ENCODE measurements around the gene SCN5A.
"Not testable (repeated sequence)": the region's sequence is repeated elsewhere in the genome, so short reads cannot be mapped to it uniquely, and the experiment has no call there.

SCN5A gene

DNA sequence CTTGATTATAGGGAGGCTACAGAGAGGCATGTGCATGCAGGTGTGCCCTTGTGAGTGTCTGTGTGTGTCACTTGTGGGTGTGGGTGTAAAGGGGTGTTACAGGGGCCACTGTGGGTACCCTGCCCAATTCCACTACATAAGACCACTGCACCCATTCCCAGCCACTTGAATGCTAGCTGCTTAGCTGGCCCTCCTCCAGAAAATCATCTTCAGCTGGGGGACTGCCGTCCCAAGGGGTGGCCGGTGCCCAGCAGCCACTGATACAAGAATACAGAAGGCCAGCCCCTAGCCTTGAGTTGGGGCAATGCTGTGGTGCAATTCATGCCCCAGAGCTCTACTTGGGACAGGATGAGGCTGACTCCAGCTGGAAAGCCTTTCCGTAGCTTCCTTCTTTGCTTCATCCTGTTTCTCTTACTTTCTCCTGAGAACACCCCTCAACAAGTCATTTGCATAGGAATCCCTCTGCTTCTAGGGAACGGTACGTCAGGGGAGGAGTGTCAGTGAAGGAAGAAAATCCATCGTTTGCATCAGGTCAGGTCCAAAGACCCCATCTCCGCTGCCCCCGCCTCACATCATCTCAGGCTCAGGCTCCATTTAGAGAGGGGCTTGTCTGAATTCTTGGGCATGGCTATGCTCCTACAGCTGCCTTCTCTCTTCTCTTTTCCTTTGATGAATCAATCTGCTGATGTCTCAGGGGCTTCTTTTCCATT is 72.0 kb downstream of the SCN5A start:
- no peak for DNase-seq

GRCh38 chr3:38576526-38577370 is 72.7 kb downstream of the SCN5A start:
- DNase-seq = no peak

DNA sequence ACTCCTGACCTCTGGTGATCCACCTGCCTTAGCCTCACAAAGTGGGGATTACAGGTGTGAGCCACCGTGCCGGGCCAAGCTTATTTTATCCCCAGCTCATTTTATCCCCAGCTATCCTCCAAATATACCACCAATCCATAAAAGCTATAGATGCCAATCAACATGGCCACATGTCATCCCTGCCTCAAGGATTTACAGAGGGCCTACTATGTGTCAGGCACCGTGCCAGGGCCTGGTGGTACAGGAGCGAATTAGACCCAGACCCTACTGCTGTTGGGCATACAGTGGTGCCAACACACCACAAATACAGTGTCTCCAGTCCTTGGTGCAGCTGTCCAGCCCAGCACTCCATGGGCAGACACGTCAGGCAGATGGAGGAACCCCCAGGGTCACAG is 73.4 kb downstream of the SCN5A start:
- DNase-seq = no peak

DNA sequence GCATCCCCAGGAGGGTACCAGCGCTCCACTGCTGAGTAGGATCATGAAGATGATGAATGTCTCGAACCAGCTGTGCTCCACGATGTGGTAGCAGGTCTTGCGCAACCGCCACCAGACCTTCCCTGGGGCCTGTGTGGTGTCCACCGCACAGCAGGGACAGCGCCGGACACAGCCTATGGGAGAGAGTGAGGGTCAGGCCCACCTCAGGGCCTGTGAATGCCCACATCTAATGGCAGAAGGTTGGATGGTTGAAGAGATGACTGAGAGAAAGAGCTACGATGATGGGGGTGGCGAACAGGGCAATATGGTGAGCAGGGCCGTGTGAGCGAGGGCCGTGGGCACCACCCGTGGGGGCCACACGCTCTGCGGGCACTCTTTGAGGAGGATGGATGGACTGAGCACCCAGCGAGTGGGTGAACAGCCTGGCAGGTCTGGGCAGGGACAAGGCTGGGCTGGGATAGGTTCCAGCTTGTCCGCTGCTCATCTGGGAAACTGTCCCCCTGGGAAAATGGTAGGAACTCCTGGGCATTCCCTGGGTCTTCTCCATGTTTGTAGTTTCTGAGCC is 74.1 kb downstream of the SCN5A start:
- DNase-seq = no peak

DNA sequence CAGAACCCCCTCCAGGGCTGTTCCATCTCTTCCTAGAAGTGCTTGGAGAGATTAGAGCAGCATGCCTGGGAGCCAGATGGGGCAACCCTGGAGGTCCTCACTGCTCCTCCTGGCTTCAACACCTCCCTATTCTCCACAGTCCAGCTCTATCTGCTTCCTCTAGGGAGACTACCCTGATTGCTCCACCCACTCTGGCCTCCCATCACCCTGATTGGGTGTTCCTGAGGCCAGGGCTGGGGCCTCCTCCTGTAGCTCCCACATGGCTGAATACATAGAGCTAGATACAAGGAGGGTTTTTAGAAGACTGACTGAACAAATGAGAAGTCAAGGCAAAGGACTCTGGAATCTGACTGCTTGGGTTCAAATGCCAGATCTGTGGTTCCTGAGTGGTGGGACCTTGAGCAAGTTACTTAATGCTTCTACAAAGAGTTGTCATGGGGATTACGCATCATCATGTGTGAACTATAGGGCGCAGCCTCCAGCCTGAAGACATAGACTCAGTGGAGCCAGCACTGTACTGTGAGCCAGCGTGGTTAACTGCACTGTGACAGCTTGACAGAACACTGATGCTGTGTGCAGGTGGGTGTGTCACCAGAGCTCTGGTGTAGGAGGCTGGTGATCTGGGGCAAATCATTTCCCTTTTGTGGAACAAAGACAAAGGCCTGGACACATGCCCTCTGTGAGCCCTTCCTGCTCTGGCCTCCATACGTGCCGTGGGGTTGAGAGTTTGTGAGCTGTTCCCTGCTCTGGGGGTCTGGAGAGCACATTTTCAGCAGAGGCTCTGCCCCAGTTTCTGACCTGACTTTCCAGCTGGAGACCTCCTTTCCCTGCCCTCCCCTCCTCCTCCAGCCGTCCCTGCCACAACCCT is 74.8 kb downstream of the SCN5A start:
- DNase-seq = no peak

GRCh38 chr3:38573556-38573955 is 75.9 kb downstream of the SCN5A start:
- DNase-seq = no peak

GRCh38 chr3:38573111-38573510 is 76.4 kb downstream of the SCN5A start:
- no peak for DNase-seq

GRCh38 chr3:38567498-38567897 is 82.0 kb downstream of the SCN5A start:
- no peak for DNase-seq

DNA sequence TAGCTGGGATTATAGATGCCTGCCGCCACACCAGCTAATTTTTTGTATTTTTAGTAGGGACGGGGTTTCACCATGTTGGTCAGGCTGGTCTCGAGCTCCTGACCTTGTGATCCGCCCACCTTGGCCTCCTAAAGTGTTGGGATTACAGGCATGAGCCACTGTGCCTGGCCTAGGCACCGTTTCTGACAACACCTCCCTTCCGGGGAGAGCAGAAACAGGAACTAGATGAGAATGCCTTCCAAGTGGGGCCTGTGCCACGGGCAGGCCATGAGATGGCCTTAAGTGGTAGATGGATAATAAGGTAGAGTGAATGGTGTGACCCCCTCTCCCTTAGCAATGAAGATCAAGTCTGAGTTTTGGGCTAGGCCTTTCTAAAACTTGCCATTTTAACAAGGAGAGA is 82.7 kb downstream of the SCN5A start:
- not testable (repeated sequence) for DNase-seq

GRCh38 chr3:38566215-38566528 is 83.3 kb downstream of the SCN5A start:
- DNase-seq = no peak

GRCh38 chr3:38565339-38566214 is 83.9 kb downstream of the SCN5A start:
- DNase-seq = no peak

- no peak for DNase-seq
These were observed 84.7 kb downstream of the SCN5A start for GRCh38 chr3:38564631-38565338.

DNA sequence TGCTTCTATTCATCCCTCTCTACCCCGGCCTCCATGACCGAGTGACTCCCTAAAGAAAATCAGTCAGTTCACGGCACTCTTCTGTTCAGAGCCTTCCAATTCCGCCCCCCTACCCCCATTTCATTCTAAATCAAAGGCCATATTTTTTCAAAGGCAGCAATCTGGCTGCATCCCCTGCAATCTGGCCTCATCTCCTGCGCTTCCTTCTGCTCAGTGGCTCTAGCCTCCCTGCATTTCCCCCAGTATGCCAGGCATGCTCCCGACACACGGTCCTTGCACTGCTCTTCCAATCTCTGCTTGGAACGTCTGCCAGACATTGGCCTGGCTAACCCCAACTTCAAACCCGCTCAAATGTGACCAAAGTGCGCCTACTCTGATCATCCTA is 85.6 kb downstream of the SCN5A start:
- DNase-seq = no peak

GRCh38 chr3:38563070-38563885 is 86.2 kb downstream of the SCN5A start:
- DNase-seq = no peak

GRCh38 chr3:38562467-38562925 is 87.0 kb downstream of the SCN5A start:
- no peak for DNase-seq

- no peak for DNase-seq
These were observed 87.6 kb downstream of the SCN5A start for GRCh38 chr3:38561746-38562466.

DNA sequence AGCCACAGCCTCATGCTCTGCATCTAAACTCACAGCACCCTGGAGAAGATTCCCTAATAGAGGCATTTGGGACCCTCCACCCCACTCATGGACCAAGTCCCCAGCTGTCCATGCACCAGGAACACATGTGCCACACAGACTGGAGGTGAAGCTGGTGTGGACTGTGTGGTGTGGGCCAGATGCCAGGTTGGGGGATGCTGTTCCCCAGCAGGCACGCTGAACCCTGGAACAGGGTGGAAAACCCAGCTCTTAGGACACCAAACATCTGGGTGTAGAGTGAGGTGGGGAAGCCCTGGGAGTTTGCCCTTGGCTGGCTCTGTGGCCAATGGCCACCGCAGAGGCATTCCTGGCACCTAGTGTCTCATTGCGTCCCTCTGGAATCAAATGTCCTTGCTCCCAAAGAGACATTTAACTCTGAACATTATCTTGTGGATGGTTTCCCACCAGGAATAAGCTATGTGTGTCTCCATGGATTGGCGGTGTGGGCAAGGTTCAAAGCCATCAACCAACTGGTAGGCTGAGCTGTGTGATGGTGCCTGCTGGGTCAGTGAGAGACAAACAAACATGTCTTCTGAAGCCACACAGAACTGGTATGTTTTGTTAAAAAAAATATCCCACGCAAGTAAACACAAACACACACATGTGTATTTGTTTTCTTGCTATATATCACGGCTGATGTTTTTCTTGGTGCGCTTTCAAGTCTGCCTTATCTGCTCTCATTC is 88.3 kb downstream of the SCN5A start:
- no peak for DNase-seq

DNA sequence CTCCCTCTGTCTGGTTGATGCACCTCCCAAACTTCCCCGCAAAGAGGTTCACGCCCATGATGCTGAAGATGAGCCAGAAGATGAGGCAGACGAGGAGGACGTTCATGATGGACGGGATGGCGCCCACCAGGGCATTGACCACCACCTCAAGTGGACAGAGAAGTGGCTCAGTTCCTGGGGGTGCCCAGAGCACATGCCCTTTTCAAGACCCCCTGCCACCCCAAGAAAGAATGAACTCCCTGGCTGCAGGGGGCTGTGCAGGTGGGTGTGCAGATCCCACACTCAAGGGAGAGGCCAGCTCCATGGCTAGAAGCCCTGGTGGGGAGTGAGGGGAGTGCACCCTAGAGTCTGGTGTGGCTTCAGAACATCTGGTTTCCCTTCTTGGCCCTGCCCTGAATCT is 89.2 kb downstream of the SCN5A start:
- no peak for DNase-seq

GRCh38 chr3:38558864-38559263 is 90.6 kb downstream of the SCN5A start:
- no peak for DNase-seq

All from hematopoietic multipotent progenitor cell treated with erythropoietin and hydrocortisone succinate and interleukin-3 and kit ligand, for 8 days (in vitro differentiated cells).